ENCODE results near the gene CR1.
"Not testable (repeated sequence)": the region's sequence is repeated elsewhere in the genome, so short reads cannot be mapped to it uniquely, and the experiment has no call there.

- not testable (repeated sequence) for TF ChIP-seq POLR2A (IDR thresholded peaks at IDR 0.05; ENCODE audit: low read length); GATA1 (IDR thresholded peaks at IDR 0.05; ENCODE audit: low read depth, low read length)
Measured at GRCh38 chr1:207589506-207589905, 93.5 kb downstream of the CR1 start.
